Vagina (tissue), 2 donors: ENCODE measurements around the gene SAFB.

Source experiments
- CTCF ChIP-seq, 3 experiments: fragments of 450-650 bp in 2 of 3; fragments of 200-600 bp in 1 of 3; sonication (generic) in 1 of 3; IDR thresholded peaks; one replicate each; pipeline ENCODE4 v1.5.1; 2017 to 2019; ENCODE audit warnings: antibody characterized with exemption in 3 of 3, mild to moderate bottlenecking in 2 of 3, moderate library complexity in 2 of 3
- POLR2A ChIP-seq, 2 donors: fragments of 450-650 bp; IDR thresholded peaks; one replicate each; pipeline ENCODE4 v1.6.1; 2017; ENCODE audit warnings: antibody characterized with exemption in 2 of 2, mild to moderate bottlenecking in 2 of 2, moderate library complexity in 2 of 2
- POLR2AphosphoS5 ChIP-seq, 2 donors: sonication (generic); formaldehyde crosslinking; IDR thresholded peaks; one replicate each; pipeline ENCODE4 v1.9.0; 2017; ENCODE audit warnings: antibody characterized with exemption in 2 of 2, mild to moderate bottlenecking in 2 of 2, low read depth in 1 of 2; ENCODE audit not compliant: insufficient read depth in 1 of 2

GRCh38 chr19:5692723-5693194 lies 69.9 kb downstream of the SAFB start:
- TF ChIP-seq POLR2AphosphoS5 (IDR thresholded peaks at IDR 0.05; ENCODE audit: insufficient read depth in 1 of 2, low read depth in 1 of 2) (no peak), CTCF (IDR thresholded peaks at IDR 0.05) (no peak), POLR2A (IDR thresholded peaks at IDR 0.05) (no peak)
